ENCODE measurements around the gene GPANK1. TPM values are rescaled to one million over a fixed set of nuclear protein-coding genes. Genes with fewer than 3 reads are reported as not detected.
A peak's percentile ranks its signal among the peaks of the same experiment; 100 is the strongest.

Gene GPANK1
- total and polyA plus RNA-seq, 7 experiments from 2014 or later: 12.8 to 35.1 (median 27.2) TPM

GRCh38 chr6:31689249-31690110, 24.7 kb upstream of the GPANK1 start:
- H3K27ac Mint-ChIP-seq: peak overlapping the region in 4 of 9 donors; percentile 14 to 55 (median 27)
- no peak overlapping the region for H3K4me3 Mint-ChIP-seq
- peaks cover 0 to 6% (median 0%) of the 10 kb centered on the region in 7 donors for H3K4me1 Mint-ChIP-seq
- ChIA-PET POLR2A (interaction anchor here (0.9 to 1.3 kb wide), 2 partner anchors 9 to 173 kb away, joined by 3 to 4 read pairs; partner anchors contain the start of gene LY6G5C), CTCF (no interaction called here)
- no peaks in the 10 kb centered on the region for H3K9me3 ChIP-seq (ENCODE audit: control insufficient read depth in 2 of 3, low read length in 3 of 3)
- no peaks in the 10 kb centered on the region for H3K27me3 Mint-ChIP-seq
- no peaks in the 10 kb centered on the region for H3K4me1 ChIP-seq (ENCODE audit: control insufficient read depth in 2 of 2, insufficient read depth in 2 of 2, low read length in 2 of 2)
- H3K4me3 ChIP-seq (ENCODE audit: low read length): no peak overlapping the region
- peaks cover 0 to 81% (median 23%) of the 10 kb centered on the region in 3 experiments for H3K36me3 ChIP-seq (ENCODE audit: control insufficient read depth in 2 of 3, insufficient read depth in 3 of 3, low read length in 3 of 3)
- H3K27ac ChIP-seq (ENCODE audit: low read depth, low read length): no peak overlapping the region
- H3K27me3 ChIP-seq (ENCODE audit: control insufficient read depth in 2 of 2, insufficient read depth in 2 of 2, low read length in 2 of 2): no peaks in the 10 kb centered on the region
- no peaks in the 10 kb centered on the region for H3K9me3 Mint-ChIP-seq
- H3K36me3 Mint-ChIP-seq: peaks cover 0 to 31% (median 10%) of the 10 kb centered on the region in 5 donors
- DNase-seq: no peak
- intact Hi-C loops (cut with micrococcal nuclease): no loop called here
- ATAC-seq: no peak

DNA sequence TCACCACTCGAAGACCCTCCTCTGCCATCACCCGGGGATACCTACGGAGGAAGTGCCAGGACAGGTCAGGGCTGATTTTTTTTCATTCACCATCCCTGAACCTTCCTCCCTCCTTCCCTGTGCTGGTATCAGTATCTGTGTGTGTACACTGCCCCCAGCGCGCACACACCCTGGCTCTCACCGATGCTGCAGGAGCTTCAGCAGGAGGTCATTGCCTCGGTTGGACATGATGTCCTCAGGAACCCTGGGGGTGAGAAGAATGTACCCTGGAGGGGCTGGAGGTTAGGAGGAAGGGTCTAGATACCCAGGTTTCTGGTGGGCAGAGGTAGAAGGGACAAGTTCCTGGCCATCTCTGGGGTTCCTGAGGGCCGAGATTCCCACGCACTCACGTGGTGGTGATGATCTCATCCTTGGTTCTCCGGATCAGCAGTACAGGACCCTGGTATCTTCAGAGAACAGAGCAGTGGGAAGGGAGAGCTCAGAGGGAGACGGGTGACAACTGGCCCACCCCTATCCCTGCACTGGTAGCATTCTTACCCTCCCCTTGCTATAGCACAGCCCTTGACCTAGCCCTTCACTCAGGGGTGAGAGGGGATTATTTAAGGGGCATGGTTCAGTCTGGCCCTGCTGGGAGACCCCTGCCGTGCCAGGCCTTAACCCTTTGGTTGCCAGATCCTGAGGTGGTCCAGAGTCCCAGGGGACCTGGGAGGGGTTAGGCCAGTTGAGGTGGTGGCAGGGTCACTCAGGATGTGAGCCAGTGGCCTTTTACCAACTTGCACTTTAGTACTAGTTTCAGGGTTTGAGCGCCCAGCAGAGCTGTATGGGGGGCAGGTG, 23.3 kb upstream of the GPANK1 start:
- ATAC-seq: no peak
- H3K9me3 Mint-ChIP-seq: no peaks in the 10 kb centered on the region
- POLR2A ChIA-PET: interaction anchor here (0.7 kb wide), 1 partner anchor 151 kb away, joined by 3 read pairs; no protein-coding TSS in a partner anchor
- H3K36me3 Mint-ChIP-seq: peaks cover 0 to 29% (median 10%) of the 10 kb centered on the region in 5 donors
- Histone ChIP-seq H3K9me3 (ENCODE audit: control insufficient read depth in 2 of 3, low read length in 3 of 3) (no peaks in the 10 kb centered on the region), H3K36me3 (ENCODE audit: control insufficient read depth in 2 of 3, insufficient read depth in 3 of 3, low read length in 3 of 3) (peaks cover 0 to 67% (median 21%) of the 10 kb centered on the region in 3 experiments), H3K4me3 (ENCODE audit: low read length) (no peak overlapping the region), H3K4me1 (ENCODE audit: control insufficient read depth in 2 of 2, insufficient read depth in 2 of 2, low read length in 2 of 2) (no peaks in the 10 kb centered on the region), H3K27me3 (ENCODE audit: control insufficient read depth in 2 of 2, insufficient read depth in 2 of 2, low read length in 2 of 2) (no peaks in the 10 kb centered on the region), H3K27ac (ENCODE audit: low read depth, low read length) (no peak overlapping the region)
- peaks cover 0 to 9% (median 0%) of the 10 kb centered on the region in 7 donors for H3K4me1 Mint-ChIP-seq
- DNase-seq: no peak
- H3K27me3 Mint-ChIP-seq: no peaks in the 10 kb centered on the region
- no peak overlapping the region for H3K4me3 Mint-ChIP-seq
- H3K27ac Mint-ChIP-seq: peak overlapping the region in 2 of 9 donors; percentile 39 to 48
- CTCF ChIA-PET: interaction anchor here (1.3 kb wide), 1 partner anchor 12 kb away, joined by 6 read pairs; no protein-coding TSS in a partner anchor
- intact Hi-C loops (cut with micrococcal nuclease): no loop called here

- no peak overlapping the region for H3K4me3 ChIP-seq (ENCODE audit: low read length)
- no peaks in the 10 kb centered on the region for H3K9me3 Mint-ChIP-seq
- H3K4me1 ChIP-seq (ENCODE audit: control insufficient read depth in 2 of 2, insufficient read depth in 2 of 2, low read length in 2 of 2): no peaks in the 10 kb centered on the region
- POLR2A ChIA-PET: no interaction called here
- H3K4me1 Mint-ChIP-seq: peaks cover 0 to 9% (median 0%) of the 10 kb centered on the region in 7 donors
- H3K27ac Mint-ChIP-seq: peak overlapping the region in 1 of 9 donors; percentile 28
- no peaks in the 10 kb centered on the region for H3K27me3 Mint-ChIP-seq
- peaks cover 0 to 61% (median 21%) of the 10 kb centered on the region in 3 experiments for H3K36me3 ChIP-seq (ENCODE audit: control insufficient read depth in 2 of 3, insufficient read depth in 3 of 3, low read length in 3 of 3)
- H3K9me3 ChIP-seq (ENCODE audit: control insufficient read depth in 2 of 3, low read length in 3 of 3): no peaks in the 10 kb centered on the region
- intact Hi-C loops (cut with micrococcal nuclease): no loop called here
- no peaks in the 10 kb centered on the region for H3K27me3 ChIP-seq (ENCODE audit: control insufficient read depth in 2 of 2, insufficient read depth in 2 of 2, low read length in 2 of 2)
- DNase-seq: no peak
- H3K27ac ChIP-seq (ENCODE audit: low read depth, low read length): no peak overlapping the region
- H3K36me3 Mint-ChIP-seq: peaks cover 0 to 25% (median 10%) of the 10 kb centered on the region in 5 donors
- no peak overlapping the region for H3K4me3 Mint-ChIP-seq
- ATAC-seq: no peak
- CTCF ChIA-PET: interaction anchor here (0.5 to 1.3 kb wide), 4 partner anchors 9 to 149 kb away, joined by 3 to 6 read pairs (median 3); no protein-coding TSS in a partner anchor
These were observed 22.5 kb upstream of the GPANK1 start for GRCh38 chr6:31687321-31687720.

DNA sequence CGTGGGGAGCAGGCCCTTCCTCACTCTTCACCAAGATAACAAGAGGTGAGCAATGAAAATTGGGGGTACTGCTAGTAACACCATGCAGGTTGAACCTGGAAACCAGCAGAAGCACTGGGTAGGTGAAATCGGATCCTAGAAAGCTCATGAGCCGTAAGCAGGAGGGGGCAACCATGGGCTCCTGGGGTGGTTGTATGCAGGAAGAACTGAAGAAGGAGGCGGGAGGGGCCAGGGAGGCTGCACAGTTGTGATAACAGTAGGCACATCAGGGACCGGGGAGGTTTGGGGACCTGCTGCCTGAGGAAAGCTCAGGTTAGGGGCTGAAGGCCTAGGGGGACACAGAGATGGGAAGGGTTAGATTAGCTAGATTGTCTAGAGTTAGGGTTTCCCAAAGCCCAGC, 21.7 kb upstream of the GPANK1 start:
- ATAC-seq (no peak), DNase-seq (no peak)
- Mint-ChIP-seq H3K4me1 (peaks cover 2 to 15% (median 3%) of the 10 kb centered on the region in 7 donors), H3K27ac (peak overlapping the region in 1 of 9 donors; percentile 61), H3K9me3 (no peaks in the 10 kb centered on the region), H3K36me3 (peaks cover 0 to 25% (median 10%) of the 10 kb centered on the region in 5 donors), H3K27me3 (no peaks in the 10 kb centered on the region), H3K4me3 (no peak overlapping the region)
- H3K9me3 ChIP-seq (ENCODE audit: control insufficient read depth in 2 of 3, low read length in 3 of 3): no peaks in the 10 kb centered on the region
- H3K36me3 ChIP-seq (ENCODE audit: control insufficient read depth in 2 of 3, insufficient read depth in 3 of 3, low read length in 3 of 3): peaks cover 0 to 55% (median 21%) of the 10 kb centered on the region in 3 experiments
- intact Hi-C loops (cut with micrococcal nuclease): no loop called here
- H3K27me3 ChIP-seq (ENCODE audit: control insufficient read depth in 2 of 2, insufficient read depth in 2 of 2, low read length in 2 of 2): no peaks in the 10 kb centered on the region
- H3K4me1 ChIP-seq (ENCODE audit: control insufficient read depth in 2 of 2, insufficient read depth in 2 of 2, low read length in 2 of 2): peaks cover 3% of the 10 kb centered on the region in 2 donors
- no peak overlapping the region for H3K4me3 ChIP-seq (ENCODE audit: low read length)
- ChIA-PET POLR2A (interaction anchor here (0.5 to 0.7 kb wide), 2 partner anchors 12 to 531 kb away, joined by 3 read pairs; no protein-coding TSS in a partner anchor), CTCF (interaction anchor here (1.3 kb wide), 2 partner anchors 13 to 144 kb away, joined by 3 to 6 read pairs; no protein-coding TSS in a partner anchor)
- no peak overlapping the region for H3K27ac ChIP-seq (ENCODE audit: low read depth, low read length)

- CTCF ChIA-PET: interaction anchor here (1.5 kb wide), 1 partner anchor 134 kb away, joined by 5 read pairs; no protein-coding TSS in a partner anchor
- Mint-ChIP-seq H3K4me3 (no peak overlapping the region), H3K4me1 (peaks cover 14 to 24% (median 17%) of the 10 kb centered on the region in 7 donors), H3K27ac (peak overlapping the region in 3 of 9 donors; percentile 41 to 59 (median 48)), H3K27me3 (no peaks in the 10 kb centered on the region), H3K36me3 (peaks cover 0 to 14% (median 5%) of the 10 kb centered on the region in 5 donors), H3K9me3 (no peaks in the 10 kb centered on the region)
- Histone ChIP-seq H3K4me1 (ENCODE audit: control insufficient read depth in 2 of 2, insufficient read depth in 2 of 2, low read length in 2 of 2) (peaks cover 15 to 16% of the 10 kb centered on the region in 2 donors), H3K36me3 (ENCODE audit: control insufficient read depth in 2 of 3, insufficient read depth in 3 of 3, low read length in 3 of 3) (peaks cover 0 to 31% (median 21%) of the 10 kb centered on the region in 3 experiments), H3K27me3 (ENCODE audit: control insufficient read depth in 2 of 2, insufficient read depth in 2 of 2, low read length in 2 of 2) (no peaks in the 10 kb centered on the region), H3K9me3 (ENCODE audit: control insufficient read depth in 2 of 3, low read length in 3 of 3) (no peaks in the 10 kb centered on the region), H3K27ac (ENCODE audit: low read depth, low read length) (no peak overlapping the region), H3K4me3 (ENCODE audit: low read length) (no peak overlapping the region)
- DNase-seq: no peak
- ATAC-seq: no peak
- intact Hi-C loops (cut with micrococcal nuclease): loop anchor here in 1 of 2 donors (5.0 kb wide), 1 partner anchor 54 kb away; the partner anchor contains the start of gene CLIC1
- POLR2A ChIA-PET: interaction anchor here (0.6 to 1.6 kb wide), 3 partner anchors 16 to 31 kb away, joined by 3 to 4 read pairs (median 4); partner anchors contain the start of genes ABHD16A and BAG6
These were observed 18.8 kb upstream of the GPANK1 start for GRCh38 chr6:31683591-31683990.

Measured in naive thymus-derived CD4-positive, alpha-beta T cell (primary cell).